Nephron (organoid): ENCODE results near the gene APOL1.
"Not testable (repeated sequence)": the region's sequence is repeated elsewhere in the genome, so short reads cannot be mapped to it uniquely, and the experiment has no call there.

Experiments
- H3K27ac Mint-ChIP-seq, 3 experiments: 2 replicates each; pipeline ENCODE4 v1.8.0; 2020; ENCODE audit warnings: mixed read lengths in 3 of 3, mild to moderate bottlenecking in 2 of 3, moderate library complexity in 1 of 3
- H3K27me3 Mint-ChIP-seq: 2 replicates; pipeline ENCODE4 v1.8.0; 2021; ENCODE audit warnings: low read depth, mild to moderate bottlenecking, moderate library complexity, mixed read lengths
- H3K36me3 Mint-ChIP-seq: 2 replicates; pipeline ENCODE4 v1.8.0; 2020; ENCODE audit warnings: low read depth, mixed read lengths
- H3K4me1 Mint-ChIP-seq: 2 replicates; pipeline ENCODE4 v1.8.0; 2020; ENCODE audit warnings: mixed read lengths
- H3K4me3 Mint-ChIP-seq, 3 experiments: 2 replicates each; pipeline ENCODE4 v1.8.0; 2020; ENCODE audit warnings: mild to moderate bottlenecking in 3 of 3, mixed read lengths in 3 of 3, moderate library complexity in 2 of 3
- H3K9me3 Mint-ChIP-seq: 2 replicates; pipeline ENCODE4 v1.8.0; 2020; ENCODE audit warnings: mixed read lengths
- CTCF ChIP-seq, 3 experiments: fragments of 200-600 bp; sonication (generic); IDR thresholded peaks; one replicate each; pipeline ENCODE4 v1.5.0; 2021; ENCODE audit warnings: antibody characterized with exemption in 3 of 3; ENCODE audit not compliant: unreplicated experiment in 3 of 3

Gene APOL1

GRCh38 chr22:36227806-36228205, 25.1 kb upstream of the APOL1 start:
- H3K36me3 Mint-ChIP-seq, result peaks cover 37% of the 10 kb centered on the region
- no peak overlapping the region for H3K4me3 Mint-ChIP-seq
- TF ChIP-seq CTCF (IDR thresholded peaks at IDR 0.05; ENCODE audit: unreplicated experiment in 3 of 3), result no peak
- no peaks in the 10 kb centered on the region for H3K9me3 Mint-ChIP-seq
- peaks cover 14% of the 10 kb centered on the region for H3K4me1 Mint-ChIP-seq
- no peaks in the 10 kb centered on the region for H3K27me3 Mint-ChIP-seq
- H3K27ac Mint-ChIP-seq, result no peak overlapping the region

GRCh38 chr22:36228369-36228768, 24.6 kb upstream of the APOL1 start:
- not testable (repeated sequence) for H3K9me3 Mint-ChIP-seq, H3K27me3 Mint-ChIP-seq, H3K4me3 Mint-ChIP-seq, H3K4me1 Mint-ChIP-seq, H3K27ac Mint-ChIP-seq
- peaks cover 37% of the 10 kb centered on the region for H3K36me3 Mint-ChIP-seq

GRCh38 chr22:36228944-36229343, 24.0 kb upstream of the APOL1 start:
- TF ChIP-seq CTCF (IDR thresholded peaks at IDR 0.05; ENCODE audit: unreplicated experiment in 3 of 3), result no peak
- H3K9me3 Mint-ChIP-seq, result no peaks in the 10 kb centered on the region
- H3K4me3 Mint-ChIP-seq, result no peak overlapping the region
- peaks cover 9% of the 10 kb centered on the region for H3K4me1 Mint-ChIP-seq
- no peak overlapping the region for H3K27ac Mint-ChIP-seq
- H3K27me3 Mint-ChIP-seq, result no peaks in the 10 kb centered on the region
- H3K36me3 Mint-ChIP-seq, result peaks cover 43% of the 10 kb centered on the region

- Mint-ChIP-seq H3K4me1 (peaks cover 14% of the 10 kb centered on the region), H3K36me3 (peaks cover 50% of the 10 kb centered on the region)
- H3K9me3 Mint-ChIP-seq, H3K4me3 Mint-ChIP-seq, H3K27me3 Mint-ChIP-seq, H3K27ac Mint-ChIP-seq: not testable (repeated sequence)
These were observed 23.3 kb upstream of the APOL1 start for GRCh38 chr22:36229649-36230048.

- H3K27ac Mint-ChIP-seq, H3K27me3 Mint-ChIP-seq, H3K4me3 Mint-ChIP-seq, H3K9me3 Mint-ChIP-seq: not testable (repeated sequence)
- Mint-ChIP-seq H3K4me1 (peaks cover 28% of the 10 kb centered on the region), H3K36me3 (peaks cover 61% of the 10 kb centered on the region)
These were observed 21.9 kb upstream of the APOL1 start for GRCh38 chr22:36231051-36231450.

- TF ChIP-seq CTCF (IDR thresholded peaks at IDR 0.05; ENCODE audit: unreplicated experiment in 3 of 3), result no peak
- Mint-ChIP-seq H3K9me3 (peaks cover 2% of the 10 kb centered on the region), H3K4me3 (no peak overlapping the region), H3K4me1 (peaks cover 37% of the 10 kb centered on the region), H3K27ac (no peak overlapping the region), H3K27me3 (no peaks in the 10 kb centered on the region), H3K36me3 (peaks cover 61% of the 10 kb centered on the region)
These were observed 20.1 kb upstream of the APOL1 start for GRCh38 chr22:36232715-36233401.

- H3K27me3 Mint-ChIP-seq, result no peaks in the 10 kb centered on the region
These were observed 19.1 kb upstream of the APOL1 start for GRCh38 chr22:36233796-36234195.

More at GRCh38 chr22:36233796-36234195, 19.1 kb upstream of the APOL1 start:
- TF ChIP-seq CTCF (IDR thresholded peaks at IDR 0.05; ENCODE audit: unreplicated experiment in 3 of 3), result no peak
- H3K9me3 Mint-ChIP-seq, result peaks cover 2% of the 10 kb centered on the region
- H3K4me3 Mint-ChIP-seq, result no peak overlapping the region
- peaks cover 53% of the 10 kb centered on the region for H3K36me3 Mint-ChIP-seq
- peaks cover 46% of the 10 kb centered on the region for H3K4me1 Mint-ChIP-seq
- H3K27ac Mint-ChIP-seq, result peak overlapping the region; percentile 23 to 49 (median 44)
